IMR-90 (cell line): ENCODE data around the gene SNAPC1. TPM values are rescaled to one million over a fixed set of nuclear protein-coding genes. Genes with fewer than 3 reads are reported as not detected.

Source experiments
- ATAC-seq: fragments of 200-7000 bp; cut with Tn5 transposase; 2 replicates; pipeline ENCODE4 v1.9.1; 2020; ENCODE audit warnings: low read depth, mild to moderate bottlenecking, moderate library complexity
- BruUV-seq: library from RNA; stranded (reverse); fragments of 400-500 nt; replicated peaks from 2 replicates; lab custom pipeline; 2021; lab: Mats Ljungman, UMichigan
- CTCF ChIA-PET: fragments of 300-600 bp; formaldehyde crosslinking; extraction: SDS; loops from one replicate; lab custom pipeline; 2021; ENCODE audit warnings: antibody characterized with exemption; lab: Yijun Ruan, JAX
- POLR2A ChIA-PET: fragments of 300-600 bp; sonication (Branson Sonifier 250); formaldehyde crosslinking; loops from one replicate; lab custom pipeline; 2022; ENCODE audit warnings: antibody characterized with exemption; ENCODE audit not compliant: unreplicated experiment; lab: Charles Lee
- DNase-seq: peaks from one replicate; pipeline ENCODE4 v3.0.0; 2013
- H2AFZ ChIP-seq: replicated peaks from 2 replicates; pipeline ENCODE3; 2013; ENCODE audit warnings: low read length, mild to moderate bottlenecking; ENCODE audit not compliant: poor library complexity
- H2AK5ac ChIP-seq: 2 replicates; pipeline ENCODE4 v1.6.1; 2013; ENCODE audit warnings: low read depth, low read length, inconsistent platforms
- H2AK9ac ChIP-seq: replicated peaks from 2 replicates; pipeline ENCODE3; 2013; ENCODE audit warnings: mild to moderate bottlenecking, low read depth, low read length, moderate library complexity; ENCODE audit not compliant: poor library complexity
- H2BK120ac ChIP-seq: 2 replicates; pipeline ENCODE4 v1.6.1; 2013; ENCODE audit warnings: low read depth, low read length, inconsistent platforms
- H2BK15ac ChIP-seq: 3 replicates; pipeline ENCODE4 v1.6.1; 2013; ENCODE audit warnings: low read depth, low read length, inconsistent platforms
- H2BK20ac ChIP-seq: 2 replicates; pipeline ENCODE4 v1.6.1; 2013; ENCODE audit warnings: low read depth, mild to moderate bottlenecking, inconsistent platforms, low read length, moderate library complexity
- H2BK5ac ChIP-seq: 2 replicates; pipeline ENCODE4 v1.6.1; 2013; ENCODE audit warnings: mild to moderate bottlenecking, low read depth, low read length, inconsistent platforms; ENCODE audit not compliant: poor library complexity, severe bottlenecking
- H3K14ac ChIP-seq: replicated peaks from 2 replicates; pipeline ENCODE4 v1.6.1; 2013; ENCODE audit warnings: low read depth, low read length, inconsistent platforms
- H3K18ac ChIP-seq: 2 replicates; pipeline ENCODE4 v1.6.1; 2013; ENCODE audit warnings: low read depth, low read length, control low read depth
- H3K23ac ChIP-seq: 2 replicates; pipeline ENCODE4 v1.6.1; 2013; ENCODE audit warnings: low read depth, low read length, inconsistent platforms
- H3K27ac ChIP-seq: 2 replicates; pipeline ENCODE4 v1.5.1; 2013; ENCODE audit warnings: mild to moderate bottlenecking, control low read depth, low read length; ENCODE audit not compliant: insufficient read depth
- H3K27me3 ChIP-seq: 2 replicates; pipeline ENCODE4 v1.6.1; 2013; ENCODE audit warnings: low read length; ENCODE audit not compliant: control insufficient read depth, insufficient read depth
- H3K36me3 ChIP-seq: 2 replicates; pipeline ENCODE4 v1.6.1; 2013; ENCODE audit warnings: low read length, mixed read lengths; ENCODE audit not compliant: control insufficient read depth, insufficient read depth
- H3K4ac ChIP-seq: 2 replicates; pipeline ENCODE4 v1.6.1; 2013; ENCODE audit warnings: low read depth, low read length, inconsistent platforms
- H3K4me1 ChIP-seq: 2 replicates; pipeline ENCODE4 v1.6.1; 2013; ENCODE audit warnings: low read length, mixed read lengths; ENCODE audit not compliant: control insufficient read depth, insufficient read depth
- H3K4me2 ChIP-seq: 2 replicates; pipeline ENCODE4 v1.6.1; 2013; ENCODE audit warnings: low read depth, mild to moderate bottlenecking, control low read depth, low read length, moderate library complexity
- H3K4me3 ChIP-seq: 2 replicates; pipeline ENCODE4 v1.5.1; 2013; ENCODE audit warnings: low read depth, mild to moderate bottlenecking, control low read depth, low read length, moderate library complexity; ENCODE audit not compliant: insufficient read depth
- H3K56ac ChIP-seq: 2 replicates; pipeline ENCODE4 v1.6.1; 2013; ENCODE audit warnings: low read length, inconsistent platforms; ENCODE audit not compliant: insufficient read depth; ENCODE audit errors: extremely low read depth
- H3K79me1 ChIP-seq, 2 experiments: 2 replicates each; pipeline ENCODE4 v1.6.1; 2013; ENCODE audit warnings: low read length in 2 of 2, inconsistent platforms in 1 of 2, low read depth in 1 of 2
- H3K9ac ChIP-seq: 2 replicates; pipeline ENCODE4 v1.6.1; 2013; ENCODE audit warnings: low read depth, low read length, control low read depth
- H3K9me1 ChIP-seq: 2 replicates; pipeline ENCODE4 v1.6.1; 2013; ENCODE audit warnings: low read length, inconsistent platforms; ENCODE audit not compliant: insufficient read depth
- H3K9me3 ChIP-seq: 2 replicates; pipeline ENCODE4 v1.6.1; 2013; ENCODE audit warnings: low read length; ENCODE audit not compliant: control insufficient read depth, insufficient read depth
- H4K20me1 ChIP-seq: 2 replicates; pipeline ENCODE4 v1.6.1; 2013; ENCODE audit warnings: low read length, inconsistent platforms; ENCODE audit not compliant: insufficient read depth
- H4K5ac ChIP-seq: 2 replicates; pipeline ENCODE4 v1.6.1; 2013; ENCODE audit warnings: mild to moderate bottlenecking, low read depth, low read length, control low read depth
- H4K8ac ChIP-seq, 2 experiments: 2 replicates each; pipeline ENCODE4 v1.6.1; 2013; ENCODE audit warnings: low read depth in 2 of 2, low read length in 2 of 2, control low read depth in 1 of 2, inconsistent platforms in 1 of 2
- H4K91ac ChIP-seq: 2 replicates; pipeline ENCODE4 v1.6.1; 2013; ENCODE audit warnings: low read depth, low read length, inconsistent platforms; ENCODE audit not compliant: insufficient read depth
- BHLHE40 ChIP-seq: fragments of 150-350 bp; IDR thresholded peaks from 2 replicates; pipeline ENCODE4 v1.6.1; 2016; ENCODE audit warnings: mild to moderate bottlenecking, low read depth, low read length
- CEBPB ChIP-seq: IDR thresholded peaks from 2 replicates; pipeline ENCODE4 v1.6.1; 2012; ENCODE audit warnings: low read depth, low read length, improper control_type of control experiment
- CHD1 ChIP-seq: IDR thresholded peaks from 2 replicates; pipeline ENCODE4 v1.6.1; 2012; ENCODE audit warnings: low read depth, low read length, improper control_type of control experiment
- CTCF ChIP-seq: conservative IDR thresholded peaks from 2 replicates; pipeline ENCODE4 v1.5.1; 2012; ENCODE audit warnings: mild to moderate bottlenecking, low read depth, low read length, improper control_type of control experiment
- FOS ChIP-seq: fragments of 150-350 bp; IDR thresholded peaks from 2 replicates; pipeline ENCODE4 v1.6.1; 2016; ENCODE audit warnings: low read depth, low read length
- MAFK ChIP-seq: IDR thresholded peaks from 2 replicates; pipeline ENCODE4 v1.6.1; 2012; ENCODE audit warnings: low read depth, low read length, improper control_type of control experiment
- NFE2L2 ChIP-seq: fragments of 150-350 bp; IDR thresholded peaks from 2 replicates; pipeline ENCODE4 v1.6.1; 2016; ENCODE audit warnings: low read depth, mild to moderate bottlenecking, low read length
- POLR2A ChIP-seq: IDR thresholded peaks from 2 replicates; pipeline ENCODE4 v1.6.1; 2012; ENCODE audit warnings: mild to moderate bottlenecking, low read depth, low read length
- RCOR1 ChIP-seq: IDR thresholded peaks from 2 replicates; pipeline ENCODE4 v1.6.1; 2012; ENCODE audit warnings: mild to moderate bottlenecking, low read length, improper control_type of control experiment; ENCODE audit not compliant: insufficient replicate concordance
- RFX5 ChIP-seq: IDR thresholded peaks from 2 replicates; pipeline ENCODE4 v1.8.0; 2012; ENCODE audit warnings: low read depth, mild to moderate bottlenecking, low read length, moderate library complexity
- SMC3 ChIP-seq: fragments of 150-350 bp; IDR thresholded peaks from 2 replicates; pipeline ENCODE4 v1.6.1; 2016; ENCODE audit warnings: low read depth, mild to moderate bottlenecking, antibody characterized with exemption, low read length, moderate library complexity
- USF2 ChIP-seq: fragments of 150-350 bp; IDR thresholded peaks from 2 replicates; pipeline ENCODE4 v1.6.1; 2017; ENCODE audit warnings: mild to moderate bottlenecking, antibody characterized with exemption, low read length, low read depth
- WGBS, 2 experiments: methylation state at CpG; one replicate each; pipeline versions ENCODE4 v1.1.5 to v1.1.7; 2013; ENCODE audit warnings: missing lambda C conversion rate in 2 of 2; ENCODE audit not compliant: insufficient read length in 1 of 2; ENCODE audit errors: extremely low coverage in 2 of 2; 5-methylcytosine and 5-hydroxymethylcytosine counted together
- dilution Hi-C: fragments of 300-500 bp; cut with HindIII; formaldehyde crosslinking; loops from one replicate; pipeline ENCODE4 v1.14.3; 2018; ENCODE audit warnings: low sequenced_read_pairs; ENCODE audit not compliant: unreplicated experiment
- in situ Hi-C: fragments of 300-500 bp; cut with MboI; formaldehyde crosslinking; loops from 3 replicates; pipeline ENCODE4 v1.14.3; 2019; ENCODE audit warnings: low sequenced_read_pairs, inconsistent platforms, mixed read lengths
- intact Hi-C: fragments of 100-400 bp; cut with micrococcal nuclease; formaldehyde crosslinking; loops from 2 replicates; pipeline ENCODE4 v1.10.0; 2022
- polyA plus RNA-seq, 3 experiments: library from polyadenylated mRNA; depleted of rRNA; stranded (reverse); fragments of >200 nt; gene quantifications; 2 replicates each; pipeline ENCODE4 v1.2.3, GENCODE V29; 2012; ENCODE audit warnings: low replicate concordance in 1 of 3
- total RNA-seq: library from RNA; depleted of rRNA; stranded (reverse); fragments of >200 nt; gene quantifications from 2 replicates; pipeline ENCODE4 v1.2.3, GENCODE V29; 2012
- TF ChIP-seq, protein P1 (sequence below): fragments of 150-350 bp; IDR thresholded peaks from 2 replicates; pipeline ENCODE4 v1.6.1; 2016; ENCODE audit warnings: low read depth, mild to moderate bottlenecking, low read length, moderate library complexity, borderline replicate concordance

The SNAPC1 gene
- total and polyA plus RNA-seq, 2 of the 4 experiments (the other 2 are of a cell fraction), result 7.7 to 9.3 TPM

DNA sequence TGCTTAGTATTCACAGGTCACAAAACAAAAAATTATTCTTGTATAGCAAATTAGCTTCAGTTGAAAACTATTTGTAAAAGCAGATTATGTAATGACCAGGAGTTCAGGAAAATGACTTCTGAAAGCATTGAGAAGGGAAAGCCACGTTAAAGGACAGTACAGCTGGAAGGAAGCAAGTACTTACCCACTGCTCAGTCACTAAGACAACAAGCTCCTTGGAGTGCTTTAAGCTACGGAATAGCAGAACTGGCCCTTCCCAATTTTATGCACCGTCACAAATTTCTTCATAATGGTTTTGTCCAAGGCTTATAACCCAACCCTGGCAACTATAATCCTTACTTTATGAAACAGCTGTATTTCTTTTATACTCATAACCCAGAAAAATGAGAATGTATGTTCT, 13.0 kb upstream of the SNAPC1 start:
- Histone ChIP-seq H2AK9ac (no peak overlapping the region), H3K4me2 (peak overlapping the region; percentile 86), H3K9me3 (no peaks in the 10 kb centered on the region), H3K14ac (no peak overlapping the region), H2BK15ac (no peak overlapping the region), H2AK5ac (no peak overlapping the region), H3K36me3 (peaks cover 34% of the 10 kb centered on the region), H4K8ac (no peak overlapping the region), H2BK120ac (no peak overlapping the region), H4K5ac (peak overlapping the region; percentile 50; the same call in 1 of the 2 replicates), H3K4me1 (peaks cover 10% of the 10 kb centered on the region), H2AFZ (no peak overlapping the region), H3K18ac (peak overlapping the region; percentile 30; the same call in 1 of the 2 replicates), H3K79me1 (peaks cover 3 to 8% of the 10 kb centered on the region in 2 experiments; a peak in 3 of 4 replicates), H4K20me1 (peaks cover 9% of the 10 kb centered on the region; the same call in 1 of the 2 replicates), H4K91ac (no peak overlapping the region; the same call in 1 of the 2 replicates), H3K9me1 (peaks cover 3% of the 10 kb centered on the region), H3K4me3 (peak overlapping the region; percentile 53; the same call in 1 of the 2 replicates), H3K23ac (no peak overlapping the region), H2BK20ac (no peak overlapping the region), H3K27ac (no peak overlapping the region), H3K9ac (peak overlapping the region; percentile 82; the same call in 1 of the 2 replicates), H2BK5ac (peak overlapping the region; percentile 75), H3K27me3 (no peaks in the 10 kb centered on the region), H3K4ac (no peak overlapping the region), H3K56ac (no peak overlapping the region)
- ATAC-seq, result no peak
- in situ Hi-C loops, result no loop called here
- ChIA-PET POLR2A (no interaction called here), CTCF (interaction anchor here (1.5 to 1.9 kb wide), 2 partner anchors 9 to 15 kb away, joined by 5 to 6 read pairs; no protein-coding TSS in a partner anchor)
- dilution Hi-C loops, result no loop called here
- no CpG with 5 or more reads among the region's 3 CpGs for WGBS, 2 experiments
- TF ChIP-seq SMC3 (no peak), USF2 (no peak), BHLHE40 (no peak), CEBPB (no peak), CTCF (no peak), MAFK (no peak), CHD1 (no peak), RCOR1 (no peak), NFE2L2 (no peak), POLR2A (no peak), FOS (no peak), RFX5 (no peak)
- TF ChIP-seq, protein P1, sequence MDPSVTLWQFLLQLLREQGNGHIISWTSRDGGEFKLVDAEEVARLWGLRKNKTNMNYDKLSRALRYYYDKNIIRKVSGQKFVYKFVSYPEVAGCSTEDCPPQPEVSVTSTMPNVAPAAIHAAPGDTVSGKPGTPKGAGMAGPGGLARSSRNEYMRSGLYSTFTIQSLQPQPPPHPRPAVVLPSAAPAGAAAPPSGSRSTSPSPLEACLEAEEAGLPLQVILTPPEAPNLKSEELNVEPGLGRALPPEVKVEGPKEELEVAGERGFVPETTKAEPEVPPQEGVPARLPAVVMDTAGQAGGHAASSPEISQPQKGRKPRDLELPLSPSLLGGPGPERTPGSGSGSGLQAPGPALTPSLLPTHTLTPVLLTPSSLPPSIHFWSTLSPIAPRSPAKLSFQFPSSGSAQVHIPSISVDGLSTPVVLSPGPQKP, result no peak
- no TSS peak for BruUV-seq
- intact Hi-C loops, result no loop called here
- peak; percentile 37 for DNase-seq
